ENCODE results near the gene TRIM56.

Gene TRIM56

GRCh38 chr7:101140746-101141382, 55.6 kb downstream of the TRIM56 start:
- Mint-ChIP-seq H3K36me3 (ENCODE audit: low read depth) (no peaks in the 10 kb centered on the region), H3K27ac (peak overlapping the region in 1 of 3 experiments; percentile 38), H3K27me3 (ENCODE audit: low read depth) (peaks cover 24% of the 10 kb centered on the region), H3K4me3 (no peak overlapping the region), H3K9me3 (no peaks in the 10 kb centered on the region), H3K4me1 (peaks cover 20% of the 10 kb centered on the region)
- TF ChIP-seq, protein P1, sequence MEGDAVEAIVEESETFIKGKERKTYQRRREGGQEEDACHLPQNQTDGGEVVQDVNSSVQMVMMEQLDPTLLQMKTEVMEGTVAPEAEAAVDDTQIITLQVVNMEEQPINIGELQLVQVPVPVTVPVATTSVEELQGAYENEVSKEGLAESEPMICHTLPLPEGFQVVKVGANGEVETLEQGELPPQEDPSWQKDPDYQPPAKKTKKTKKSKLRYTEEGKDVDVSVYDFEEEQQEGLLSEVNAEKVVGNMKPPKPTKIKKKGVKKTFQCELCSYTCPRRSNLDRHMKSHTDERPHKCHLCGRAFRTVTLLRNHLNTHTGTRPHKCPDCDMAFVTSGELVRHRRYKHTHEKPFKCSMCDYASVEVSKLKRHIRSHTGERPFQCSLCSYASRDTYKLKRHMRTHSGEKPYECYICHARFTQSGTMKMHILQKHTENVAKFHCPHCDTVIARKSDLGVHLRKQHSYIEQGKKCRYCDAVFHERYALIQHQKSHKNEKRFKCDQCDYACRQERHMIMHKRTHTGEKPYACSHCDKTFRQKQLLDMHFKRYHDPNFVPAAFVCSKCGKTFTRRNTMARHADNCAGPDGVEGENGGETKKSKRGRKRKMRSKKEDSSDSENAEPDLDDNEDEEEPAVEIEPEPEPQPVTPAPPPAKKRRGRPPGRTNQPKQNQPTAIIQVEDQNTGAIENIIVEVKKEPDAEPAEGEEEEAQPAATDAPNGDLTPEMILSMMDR (IDR thresholded peaks at IDR 0.05; ENCODE audit: unreplicated experiment in 3 of 3): no peak

All from nephron (organoid).